GM19455 (cell line): ENCODE data around the gene CLDND2.

Experiments
- ATAC-seq: cut with Tn5 transposase; IDR thresholded peaks from one replicate; pipeline ENCODE4 v1.9.1; 2021; ENCODE audit not compliant: unreplicated experiment

CLDND2 gene

DNA sequence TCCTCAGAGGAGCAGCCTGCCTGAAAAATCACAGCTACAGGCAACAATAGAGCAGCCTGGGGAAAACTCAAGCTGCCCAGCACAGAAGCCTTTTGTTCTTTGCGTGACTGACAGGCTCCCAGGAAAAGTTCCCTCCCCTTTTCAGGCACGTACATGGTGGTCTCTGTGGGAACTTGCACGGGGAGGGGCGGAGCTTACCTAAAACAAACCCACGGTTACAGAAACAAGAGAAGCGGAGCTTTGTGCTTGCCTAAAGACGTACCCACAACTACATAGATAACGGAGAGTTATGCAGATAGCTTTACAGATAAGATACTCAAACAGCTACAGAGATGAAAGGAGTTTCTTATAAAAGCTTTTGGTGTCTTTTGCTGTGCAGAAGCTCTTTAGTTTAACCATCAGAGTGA lies 14.1 kb downstream of the CLDND2 start:
- no peak for ATAC-seq

DNA sequence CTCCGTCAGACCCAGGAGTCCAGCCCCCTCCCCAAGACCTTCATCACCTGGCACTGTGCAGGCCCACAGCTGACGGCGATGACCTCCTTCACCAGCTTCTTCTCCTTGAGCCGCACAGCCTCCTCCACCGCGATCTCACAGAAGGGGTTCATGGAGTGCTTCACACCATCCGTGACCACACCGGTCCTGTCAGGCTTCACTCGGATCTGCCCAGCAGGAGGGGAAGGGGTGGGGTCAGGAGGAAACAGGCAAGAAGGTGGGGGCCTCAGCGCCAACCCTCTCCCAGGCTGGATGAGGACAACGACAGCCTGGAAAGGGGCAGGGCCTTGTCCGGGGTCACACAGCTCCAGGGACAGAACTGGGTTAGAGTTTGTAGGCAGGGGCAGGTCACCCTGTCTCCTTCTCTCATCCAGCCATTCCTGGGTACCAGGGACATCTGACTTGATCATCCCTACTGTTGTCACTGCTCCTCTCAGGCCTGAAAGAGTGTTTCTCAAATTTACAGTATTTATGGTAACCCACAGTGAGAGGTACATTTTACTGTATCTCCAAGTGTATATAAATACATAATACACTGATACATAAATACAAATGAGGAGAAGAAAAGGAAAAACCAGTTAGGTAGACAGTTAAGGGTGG lies 14.6 kb downstream of the CLDND2 start:
- no peak for ATAC-seq

DNA sequence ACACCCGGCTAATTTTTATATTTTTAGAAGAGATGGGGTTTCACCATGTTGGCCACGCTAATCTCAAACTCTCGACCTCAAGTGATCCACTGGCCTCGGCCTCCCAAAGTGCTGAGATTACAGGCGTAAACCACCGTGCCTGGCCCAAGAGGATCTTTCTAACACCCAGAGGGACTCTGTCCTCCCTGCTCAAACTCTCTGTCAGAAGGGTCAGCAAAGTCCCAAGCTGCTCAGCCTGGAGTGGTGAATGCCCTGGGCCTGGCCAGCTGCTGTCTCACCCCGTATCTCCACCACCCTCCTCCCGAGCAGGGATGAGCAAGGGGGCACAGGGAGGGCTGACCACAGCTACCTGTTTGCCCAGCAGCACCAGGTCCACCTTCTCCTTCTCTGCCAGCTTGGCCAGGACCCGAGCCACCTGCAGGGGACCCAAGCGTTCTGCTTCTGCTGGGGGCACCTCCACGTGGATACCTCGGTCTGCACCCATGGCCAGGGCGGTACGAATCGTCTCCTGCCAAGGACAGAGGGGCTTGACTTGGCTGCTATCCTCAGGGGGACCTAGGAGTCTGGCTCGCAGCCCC lies 15.9 kb downstream of the CLDND2 start:
- no peak for ATAC-seq

DNA sequence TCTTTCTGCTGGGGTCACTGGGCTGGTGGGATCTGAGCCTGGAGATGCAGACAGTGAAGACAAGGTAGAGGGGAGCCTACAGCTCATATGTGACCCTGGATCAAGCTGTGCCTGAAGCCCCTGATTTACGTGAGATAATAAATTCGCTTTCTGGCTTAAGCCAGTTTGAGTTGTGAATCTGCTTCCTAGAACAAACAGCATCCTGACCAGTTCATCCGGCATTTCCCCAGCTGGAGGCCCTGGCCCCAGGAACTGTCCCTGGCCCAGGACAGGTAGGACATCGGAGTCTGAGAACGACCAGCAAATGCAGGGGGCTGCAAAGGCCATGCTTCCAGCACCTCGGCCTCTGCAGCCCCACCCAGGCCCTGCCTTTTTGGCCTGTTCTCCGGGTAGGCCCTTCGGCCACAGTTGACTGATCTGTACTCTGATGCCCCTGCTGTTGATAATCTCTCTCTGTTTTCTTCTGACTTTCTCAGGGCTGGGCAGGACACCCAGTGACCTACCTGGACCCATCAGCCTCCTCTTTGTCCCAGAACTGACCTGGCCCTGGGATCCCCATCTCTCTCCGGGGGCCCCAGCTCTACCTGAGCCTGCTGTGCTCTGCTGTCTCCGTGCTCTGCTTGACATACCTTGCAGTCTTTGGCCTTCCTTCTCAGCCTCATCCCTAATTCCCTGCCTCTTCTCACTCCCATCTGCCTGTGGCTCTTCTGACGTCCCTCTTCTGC lies 17.4 kb downstream of the CLDND2 start:
- ATAC-seq = no peak

DNA sequence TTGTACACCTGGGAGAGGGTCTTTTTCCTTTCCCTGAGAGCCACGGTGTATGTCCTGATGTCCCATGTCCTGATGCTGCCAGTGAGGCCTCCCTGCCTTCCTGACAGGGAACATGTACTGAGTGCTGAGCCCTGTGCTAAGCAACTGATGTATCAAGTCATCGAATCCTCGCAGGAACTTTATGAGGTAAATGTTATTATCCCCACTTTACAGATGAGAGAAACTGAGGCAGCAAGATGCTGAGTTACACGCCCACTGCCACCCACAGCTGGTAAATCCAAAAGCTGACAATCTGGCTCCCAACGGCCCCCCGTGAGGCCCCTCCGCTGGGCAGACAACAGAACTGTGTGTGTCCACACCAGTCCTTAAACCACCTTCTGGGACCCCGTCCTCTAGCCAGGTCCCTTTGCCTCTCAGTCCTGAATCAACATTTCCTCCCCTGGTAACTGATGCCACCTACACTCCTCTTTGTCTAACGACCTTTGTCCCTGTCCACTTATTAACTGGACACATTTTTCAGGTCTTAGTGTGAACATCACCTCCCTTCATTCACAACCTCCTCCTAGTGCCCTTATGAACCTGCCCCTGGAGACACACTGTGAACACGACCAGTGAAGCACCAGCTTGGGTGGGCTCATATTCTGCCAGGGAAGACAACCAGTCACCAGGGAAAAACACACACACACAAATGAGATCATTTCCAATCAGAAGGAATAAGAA lies 21.4 kb downstream of the CLDND2 start:
- ATAC-seq = no peak

DNA sequence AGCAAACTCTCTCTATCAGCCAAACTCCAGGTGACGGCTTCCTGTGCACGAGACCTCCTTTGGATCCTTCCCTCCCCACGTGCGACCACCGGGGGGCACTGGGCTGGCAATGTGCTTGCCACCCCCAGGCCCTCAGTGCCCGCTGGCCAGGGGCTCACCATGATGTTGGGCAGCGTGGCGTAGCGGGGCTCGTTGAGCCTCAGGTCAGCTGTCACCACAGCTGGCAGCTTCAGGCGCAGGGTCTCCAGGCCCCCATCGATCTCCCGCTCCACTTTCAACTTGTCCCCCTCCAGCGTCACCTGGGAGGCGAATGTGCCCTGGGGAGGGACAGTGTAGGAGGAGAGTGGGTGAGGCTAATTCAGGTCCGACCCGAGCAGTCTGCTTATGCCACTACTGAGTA lies 22.1 kb downstream of the CLDND2 start:
- no peak for ATAC-seq

DNA sequence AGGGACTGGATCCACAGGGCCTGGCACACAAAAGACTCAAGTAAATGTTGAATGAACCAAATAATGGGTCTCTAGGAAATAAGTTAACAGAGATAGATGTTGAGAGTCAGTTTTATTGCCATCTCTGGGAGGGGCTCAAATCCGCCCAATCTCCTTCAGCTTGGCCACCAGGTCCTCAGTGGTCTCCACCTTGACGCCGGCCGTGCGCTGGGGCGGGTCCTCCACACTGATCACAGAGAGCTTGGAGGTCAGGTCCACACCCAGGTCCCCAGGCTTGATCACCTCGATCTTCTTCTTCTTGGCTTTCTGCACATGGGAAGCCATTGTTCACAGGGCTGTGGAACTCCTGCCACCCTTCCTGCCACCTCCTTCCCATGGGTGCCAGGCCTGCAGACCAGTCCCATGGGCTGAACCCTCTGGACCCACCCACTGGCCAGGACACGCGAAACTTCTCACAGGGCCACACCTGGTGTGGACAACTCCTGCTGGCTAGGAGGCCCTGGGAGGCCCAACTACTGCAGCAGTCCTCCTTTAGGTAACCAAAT lies 23.7 kb downstream of the CLDND2 start:
- ATAC-seq = no peak

DNA sequence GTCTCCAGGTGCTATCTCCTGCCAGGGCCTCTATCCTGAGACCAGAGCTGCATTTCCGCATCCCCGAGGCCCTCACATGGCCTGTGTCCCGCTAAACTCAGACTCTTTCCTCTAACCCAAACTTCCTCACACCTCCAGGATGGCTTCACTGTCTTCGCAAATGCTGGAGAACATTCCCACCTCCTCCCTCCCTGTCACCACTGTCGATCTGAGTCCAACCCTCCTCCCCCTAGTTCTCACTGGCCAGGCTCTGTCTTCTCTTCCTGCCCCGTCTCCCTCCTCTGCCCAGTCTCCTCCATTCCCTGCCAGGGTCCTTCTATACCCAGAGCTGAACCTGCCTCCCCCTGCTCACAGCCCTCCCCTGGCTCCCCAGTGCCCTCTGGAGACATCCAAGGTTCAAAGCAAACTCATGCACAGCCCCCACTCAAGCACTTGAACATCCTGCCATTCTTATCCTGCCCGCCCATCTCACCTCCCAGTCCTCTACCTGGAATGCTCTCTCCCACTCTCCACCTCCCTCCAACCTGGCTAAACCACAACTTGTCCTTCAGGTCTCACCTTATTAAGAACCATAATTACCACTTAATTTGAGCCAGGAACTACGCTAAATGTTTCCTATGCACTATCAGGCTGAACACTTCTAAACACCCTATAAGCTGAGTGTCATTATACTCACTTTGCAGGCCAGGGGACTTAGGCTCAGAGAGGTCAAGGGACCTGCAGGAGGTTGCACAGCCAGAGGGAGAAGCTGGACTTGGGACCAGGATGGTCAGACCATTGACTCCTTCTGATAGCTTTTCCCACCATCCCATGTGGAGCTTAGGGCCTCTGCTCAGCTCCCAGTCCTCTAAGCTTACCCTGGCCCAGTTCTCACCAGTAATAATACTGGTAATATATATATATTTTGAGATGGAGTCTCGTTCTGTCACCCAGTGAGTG lies 25.9 kb downstream of the CLDND2 start:
- no peak for ATAC-seq

DNA sequence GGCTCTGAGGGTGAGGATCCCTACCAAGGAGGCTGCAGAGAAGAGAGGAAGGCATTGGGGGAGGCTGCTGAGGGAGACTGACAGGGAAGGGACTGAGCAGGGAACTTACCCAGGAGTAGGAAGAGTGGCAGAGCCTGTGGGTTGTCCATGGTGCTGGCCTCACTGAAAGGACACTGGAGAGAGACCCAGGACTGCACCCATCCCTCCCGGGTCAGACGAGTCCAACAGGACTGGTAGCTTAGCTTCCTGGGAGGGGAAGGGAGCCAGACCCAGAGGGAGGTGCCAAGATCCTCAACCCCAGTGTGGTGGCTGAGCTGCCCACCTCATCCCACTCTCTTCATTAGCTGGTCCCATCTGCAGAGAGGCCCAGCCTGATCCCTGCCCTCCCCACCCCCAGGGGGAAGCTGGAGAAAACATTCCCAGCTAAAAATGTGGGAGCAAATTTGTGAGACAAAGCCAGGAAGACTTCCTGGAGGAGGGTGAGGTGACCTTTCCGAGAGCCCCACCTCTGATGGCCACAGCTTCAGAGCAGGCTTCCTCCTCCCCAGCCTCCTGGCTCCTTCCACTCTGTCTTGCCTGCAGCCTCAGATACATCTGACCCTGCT lies 26.7 kb downstream of the CLDND2 start, which contains the start of gene VSIG10L:
TSS of gene VSIG10L (minus strand) at position 164 of the 605 bp plus-strand sequence. CDS start at position 149, 15 bp downstream.
- ATAC-seq = no peak

DNA sequence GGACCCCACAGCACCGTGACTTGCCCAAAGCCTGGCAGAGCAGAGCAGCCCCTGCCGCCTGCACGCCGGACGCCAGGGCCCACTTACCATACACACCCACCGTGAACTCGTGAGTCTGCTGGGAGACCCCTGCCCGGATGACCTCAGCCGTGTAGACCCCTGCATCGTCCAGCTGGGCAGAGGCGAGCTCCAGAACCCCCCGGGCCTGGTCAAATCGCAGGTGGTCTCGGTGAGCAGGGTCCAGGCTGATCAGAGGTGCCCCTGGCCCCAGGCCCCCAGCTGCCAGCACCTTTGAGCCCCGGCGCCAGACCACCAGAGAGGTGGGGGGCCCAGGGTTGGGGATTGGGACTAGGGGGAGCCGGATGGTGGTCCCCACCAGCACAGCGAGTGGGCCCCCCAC lies 27.7 kb downstream of the CLDND2 start:
- no peak for ATAC-seq

DNA sequence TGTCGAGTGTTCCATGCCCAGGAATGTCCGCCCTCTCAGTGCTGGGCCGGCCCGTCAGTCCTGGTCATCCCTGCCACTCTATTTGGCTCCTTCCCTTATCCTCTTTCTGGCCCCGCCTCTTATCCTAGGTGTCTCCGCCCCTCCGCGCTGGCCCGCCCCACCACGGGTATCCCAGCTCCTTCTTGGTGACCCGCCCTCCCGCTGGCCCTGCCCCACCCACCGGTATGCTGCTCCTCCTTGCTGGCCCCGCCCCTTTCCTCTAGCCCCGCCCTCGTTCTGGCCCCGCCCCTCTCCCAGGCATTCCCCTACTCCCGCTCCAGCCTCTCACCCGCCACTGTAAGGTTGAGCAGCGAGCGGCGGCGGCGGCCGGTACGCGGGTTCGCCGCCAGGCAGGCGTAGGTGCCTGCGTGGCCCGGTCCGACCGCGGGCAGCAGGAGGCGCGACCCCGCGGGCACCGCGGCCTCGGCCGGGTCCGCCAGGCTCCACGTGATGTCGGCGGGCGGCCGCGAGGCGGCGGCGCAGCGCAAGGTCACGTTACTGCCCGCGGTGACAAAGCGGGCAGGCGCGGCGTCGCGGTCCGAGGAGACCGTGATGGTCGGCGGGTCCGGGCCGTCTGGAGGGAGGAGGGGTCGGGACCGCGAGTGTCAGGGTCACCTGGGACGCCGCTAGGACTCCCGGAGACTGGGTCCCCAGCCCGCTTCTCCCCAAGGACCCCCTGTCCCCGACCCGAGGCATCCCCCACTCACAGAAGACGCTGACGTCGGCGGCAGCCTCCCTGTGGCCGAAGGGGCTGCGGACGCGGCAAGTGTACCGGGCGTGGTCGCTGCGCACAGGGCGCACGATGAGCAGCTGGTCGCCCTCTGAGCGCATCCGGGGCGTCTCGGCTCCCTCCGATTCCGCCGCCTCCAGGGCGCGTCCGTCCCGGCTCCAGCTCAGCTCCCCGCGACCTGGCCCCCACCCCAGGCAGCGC lies 28.8 kb downstream of the CLDND2 start:
- peak; percentile 55 for ATAC-seq

DNA sequence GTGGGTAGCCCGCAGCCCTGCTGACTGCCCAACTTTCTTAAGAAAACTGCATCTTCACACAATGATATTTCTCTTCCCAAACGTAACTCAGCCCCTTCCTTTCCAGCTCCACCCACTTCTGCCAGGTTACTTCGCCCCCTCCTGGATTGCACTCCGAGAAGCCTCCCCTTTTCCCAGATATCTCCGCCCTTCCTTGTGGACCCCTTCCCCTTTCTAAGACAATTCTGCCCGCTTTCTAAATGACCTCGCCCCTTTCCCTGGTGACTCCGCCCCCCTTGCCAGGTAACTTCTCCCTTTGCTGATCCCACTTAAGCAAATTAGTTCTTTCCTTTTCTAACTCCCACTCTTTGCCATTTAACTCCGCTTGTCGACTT lies 29.5 kb downstream of the CLDND2 start:
- no peak for ATAC-seq

DNA sequence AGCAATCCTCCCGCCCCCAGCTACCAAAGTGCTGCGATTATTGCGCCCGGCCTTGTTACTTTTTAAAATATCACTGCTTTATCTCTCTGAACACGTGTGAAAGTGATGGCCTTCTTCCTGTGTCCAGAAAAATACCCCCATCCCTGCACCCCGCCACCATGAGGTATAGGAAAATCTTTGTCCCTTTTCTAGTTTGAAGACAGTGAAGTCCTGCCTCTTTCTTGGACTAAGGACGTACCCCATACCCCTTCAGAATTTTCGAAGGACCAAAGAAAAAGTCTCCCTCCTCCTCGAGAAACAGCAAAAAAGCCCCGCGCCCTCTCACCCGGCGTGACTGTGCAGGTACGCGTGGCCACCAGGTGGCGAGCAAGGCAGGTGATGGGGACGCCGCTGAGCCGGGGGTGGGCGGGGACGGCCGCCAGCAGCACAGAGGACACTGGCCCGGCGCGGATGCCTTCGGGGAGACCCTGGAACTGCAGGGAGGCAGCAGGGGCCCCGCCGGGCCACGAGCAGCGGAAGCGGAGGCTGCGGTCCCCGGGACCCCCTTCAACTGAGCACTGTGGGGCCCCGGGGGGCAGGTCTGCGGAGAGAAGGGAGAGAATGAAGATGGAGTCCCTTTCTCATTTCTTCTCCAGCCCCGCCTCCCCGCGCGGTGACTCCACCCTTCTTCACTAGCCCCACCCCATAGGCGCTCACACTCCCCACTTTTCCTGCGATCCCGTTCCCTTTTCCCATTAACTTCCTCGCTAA lies 30.1 kb downstream of the CLDND2 start:
- peak; percentile 54 for ATAC-seq

DNA sequence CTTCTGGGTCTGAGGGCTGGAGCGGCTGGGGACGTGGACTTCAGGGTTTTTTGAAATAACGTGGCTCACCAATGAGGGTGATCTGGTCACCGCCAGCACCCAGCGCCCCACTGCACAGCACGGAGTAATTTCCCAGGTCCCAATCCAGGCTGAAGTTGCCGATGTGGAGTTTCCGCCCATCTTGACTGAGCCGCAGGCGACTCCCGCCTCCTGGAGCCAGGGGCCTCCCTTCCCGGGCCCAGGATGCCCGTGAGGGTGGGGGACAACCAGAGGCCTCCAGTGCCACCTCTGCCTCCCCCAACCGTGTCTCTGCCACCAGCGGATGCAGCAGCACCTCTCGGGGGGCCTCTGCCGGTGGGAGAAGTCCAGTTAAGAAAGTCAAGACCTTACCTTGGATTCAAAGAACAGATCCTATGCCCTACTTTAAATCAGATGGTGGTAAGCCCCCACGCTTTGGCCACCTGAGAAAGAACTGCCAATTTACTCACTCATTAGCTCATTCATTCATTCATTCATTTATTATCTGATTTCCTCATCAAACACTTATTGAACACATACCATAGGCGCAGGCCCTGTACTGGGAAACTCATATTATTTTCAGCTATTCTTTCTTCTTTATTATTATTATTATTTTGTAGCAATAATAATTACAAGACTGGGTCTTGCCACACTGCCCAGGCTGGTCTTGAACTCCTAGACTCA lies 30.8 kb downstream of the CLDND2 start:
- ATAC-seq = no peak

DNA sequence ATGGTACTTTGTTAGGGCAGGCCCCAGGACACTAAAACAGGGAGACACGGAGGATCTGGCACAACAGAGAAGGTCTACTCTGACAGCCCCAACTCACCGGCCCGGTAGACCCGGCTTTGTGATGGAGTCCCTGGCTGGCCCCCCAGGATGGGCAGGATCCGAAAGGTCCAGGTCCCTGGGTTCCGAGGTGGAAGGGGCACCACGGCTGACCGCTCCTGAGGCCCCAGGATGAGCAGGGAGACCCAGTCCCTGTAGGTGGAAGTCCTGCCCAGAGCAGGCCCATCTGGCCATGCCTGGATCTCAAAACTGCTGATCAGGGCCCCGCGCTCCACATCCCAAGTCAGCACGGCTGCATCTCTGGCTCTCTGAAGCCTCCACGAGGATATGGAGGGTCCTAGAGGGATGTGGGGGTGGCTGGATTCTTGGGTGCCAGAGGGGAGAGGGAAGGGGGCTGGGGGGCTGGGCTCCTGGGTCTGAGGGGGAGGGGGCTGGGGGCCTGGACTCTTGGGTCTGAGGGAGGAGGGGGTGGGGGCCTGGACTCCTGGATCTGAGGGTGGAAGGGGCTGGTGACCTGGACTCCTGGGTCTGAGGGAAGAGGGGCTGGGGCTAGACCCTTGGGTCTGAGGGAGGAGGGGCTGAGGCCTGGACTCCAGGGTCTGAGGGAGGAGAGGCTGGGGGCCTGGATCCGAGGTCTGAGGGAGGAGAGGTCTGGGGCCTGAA lies 31.5 kb downstream of the CLDND2 start:
- ATAC-seq = no peak

DNA sequence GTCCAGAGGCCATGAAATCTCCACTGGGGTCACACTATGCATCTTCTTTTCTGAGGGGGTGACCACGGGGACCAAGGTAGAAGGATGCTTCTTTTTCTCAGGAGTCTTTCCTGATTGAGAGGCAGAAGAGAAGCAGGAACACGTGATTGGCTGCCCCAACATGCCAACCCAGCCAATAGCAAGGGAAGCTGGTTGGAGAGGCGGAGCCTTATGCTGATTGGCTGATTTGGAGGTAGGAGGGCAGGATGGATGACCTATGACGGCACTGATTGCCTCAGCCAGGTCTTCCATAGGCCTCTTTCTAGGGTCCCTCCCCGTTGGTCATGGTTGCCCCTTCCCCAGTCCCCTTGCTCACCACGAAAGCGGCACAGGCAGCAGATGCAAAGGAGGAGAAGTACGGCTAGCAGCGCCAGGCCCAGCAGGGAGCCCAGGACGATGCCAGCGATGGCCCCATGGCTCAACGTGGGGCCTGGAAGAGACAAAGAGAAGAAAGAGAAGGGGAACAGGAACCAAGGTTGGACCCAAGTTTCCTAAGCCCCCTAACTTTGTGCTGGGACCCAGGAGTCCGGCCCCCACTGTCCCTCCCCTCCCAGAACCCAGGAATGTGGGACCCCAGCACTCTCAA lies 34.9 kb downstream of the CLDND2 start:
- no peak for ATAC-seq
